Uterus (tissue), 2 donors: Measurements from ENCODE around the gene NPFFR1.

ENCODE experiments used
- CTCF ChIP-seq, 4 experiments: fragments of 200-600 bp in 2 of 4; fragments of 450-650 bp in 2 of 4; sonication (generic) in 2 of 4; IDR thresholded peaks; one replicate each; pipeline ENCODE4 v1.5.1; 2016 to 2019; ENCODE audit warnings: antibody characterized with exemption in 4 of 4, mild to moderate bottlenecking in 2 of 4, moderate library complexity in 1 of 4
- POLR2A ChIP-seq, 2 donors: fragments of 450-650 bp; IDR thresholded peaks; one replicate each; pipeline ENCODE4 v1.6.1; 2016; ENCODE audit warnings: antibody characterized with exemption in 2 of 2, mild to moderate bottlenecking in 1 of 2, moderate library complexity in 1 of 2

GRCh38 chr10:70212277-70212676 is 71.5 kb downstream of the NPFFR1 start:
- TF ChIP-seq CTCF (IDR thresholded peaks at IDR 0.05) (no peak), POLR2A (IDR thresholded peaks at IDR 0.05) (no peak)
